ENCODE measurements around the gene RAI1. TPM values are rescaled to one million over a fixed set of nuclear protein-coding genes. Genes with fewer than 3 reads are reported as not detected.

RAI1 gene
- total RNA-seq, 4 donors from 2014 or later: 12.8 to 51.2 (median 47.6) TPM

GRCh38 chr17:17796787-17797061 lies 115.5 kb downstream of the RAI1 start:
- Histone ChIP-seq H3K4me1 (peaks cover 0 to 21% (median 2%) of the 10 kb centered on the region in 4 donors), H3K27ac (no peak overlapping the region), H3K4me3 (no peak overlapping the region), H3K9me3 (no peaks in the 10 kb centered on the region), H3K36me3 (peaks cover 0 to 53% (median 0%) of the 10 kb centered on the region in 3 donors), H3K27me3 (no peaks in the 10 kb centered on the region)
- TF ChIP-seq POLR2A (IDR thresholded peaks at IDR 0.05): no peak
- TF ChIP-seq CTCF (IDR thresholded peaks at IDR 0.05): no peak
- no peak for DNase-seq

- Histone ChIP-seq H3K4me3 (no peak overlapping the region), H3K27me3 (no peaks in the 10 kb centered on the region), H3K9me3 (no peaks in the 10 kb centered on the region), H3K36me3 (peaks cover 0 to 53% (median 0%) of the 10 kb centered on the region in 3 donors), H3K4me1 (peaks cover 0 to 16% (median 2%) of the 10 kb centered on the region in 4 donors), H3K27ac (no peak overlapping the region)
- no peak for TF ChIP-seq CTCF (IDR thresholded peaks at IDR 0.05)
- no peak for DNase-seq
These were observed 116.0 kb downstream of the RAI1 start for GRCh38 chr17:17797119-17797809.

GRCh38 chr17:17798010-17798556 lies 116.8 kb downstream of the RAI1 start:
- Histone ChIP-seq H3K27ac (no peak overlapping the region), H3K4me1 (peaks cover 0 to 7% (median under 1%) of the 10 kb centered on the region in 4 donors), H3K4me3 (no peak overlapping the region), H3K36me3 (peaks cover 0 to 53% (median 0%) of the 10 kb centered on the region in 3 donors), H3K9me3 (no peaks in the 10 kb centered on the region), H3K27me3 (no peaks in the 10 kb centered on the region)
- DNase-seq: no peak
- TF ChIP-seq CTCF (IDR thresholded peaks at IDR 0.05): no peak
- TF ChIP-seq POLR2A (IDR thresholded peaks at IDR 0.05): no peak

GRCh38 chr17:17798573-17799255 lies 117.5 kb downstream of the RAI1 start:
- H3K4me3 ChIP-seq: no peak overlapping the region
- no peaks in the 10 kb centered on the region for H3K9me3 ChIP-seq
- TF ChIP-seq CTCF (IDR thresholded peaks at IDR 0.05) (no peak), POLR2A (IDR thresholded peaks at IDR 0.05) (no peak)
- peaks cover 0 to 50% (median 0%) of the 10 kb centered on the region in 3 donors for H3K36me3 ChIP-seq
- no peak for DNase-seq
- H3K27ac ChIP-seq: no peak overlapping the region
- peaks cover 0 to 1% (median 0%) of the 10 kb centered on the region in 4 donors for H3K4me1 ChIP-seq
- no peaks in the 10 kb centered on the region for H3K27me3 ChIP-seq

- TF ChIP-seq CTCF (IDR thresholded peaks at IDR 0.05) (no peak), POLR2A (IDR thresholded peaks at IDR 0.05) (no peak)
- Histone ChIP-seq H3K36me3 (peaks cover 0 to 50% (median 0%) of the 10 kb centered on the region in 3 donors), H3K27ac (no peak overlapping the region), H3K4me3 (no peak overlapping the region), H3K9me3 (no peaks in the 10 kb centered on the region), H3K4me1 (no peaks in the 10 kb centered on the region), H3K27me3 (no peaks in the 10 kb centered on the region)
- DNase-seq: no peak
These were observed 119.3 kb downstream of the RAI1 start for GRCh38 chr17:17800504-17801021.
